ENCODE measurements around the gene DPP6. TPM values are rescaled to one million over a fixed set of nuclear protein-coding genes. Genes with fewer than 3 reads are reported as not detected.

Gene DPP6
- total and polyA plus RNA-seq, 9 of the 15 experiments (the other 6 are each of a cell fraction or from before 2014, with no cell fraction given), result not detected

- TF ChIP-seq CEBPZ (IDR thresholded peaks at IDR 0.05; ENCODE audit: borderline replicate concordance, low read depth, low read length) (no peak), KDM2B (CRISPR knock-in tag; IDR thresholded peaks at IDR 0.05) (no peak), RBM17 (IDR thresholded peaks at IDR 0.05; ENCODE audit: borderline replicate concordance, low read depth, low read length) (no peak)
These were observed 375.3 kb downstream of the DPP6 start (continued) for GRCh38 chr7:154427533-154427932.

- H3K4me1 ChIP-seq (replicated peaks in 1 of 2; ENCODE audit: control insufficient read depth in 2 of 2, insufficient read depth in 2 of 2, low read length in 2 of 2), result no peaks in the 10 kb centered on the region
- ChIA-PET POLR2A (interaction anchor here (0.6 to 0.8 kb wide), 3 partner anchors 26 to 339 kb away, joined by 3 to 4 read pairs (median 3); no protein-coding TSS in a partner anchor), CTCF (ENCODE audit: low intra/inter-chr PET ratio) (no interaction called here)
- H3K9ac ChIP-seq (ENCODE audit: insufficient read depth in 1 of 2, low read depth in 2 of 2, low read length in 2 of 2), result no peak overlapping the region
- H3K27ac ChIP-seq (ENCODE audit: extremely low read depth, low read depth, low read length), result no peak overlapping the region
- H3K4me3 ChIP-seq, result no peak overlapping the region
- under 1% methylated on average over 20 of the region's 20 CpGs for WGBS (ENCODE audit: insufficient coverage, low coverage, missing lambda C conversion rate)
- FAIRE-seq (no peak), ATAC-seq (no peak; the same call in 2 of the 3 replicates), DNase-seq (ENCODE audit: extremely low read depth in 1 of 4, low spot score in 3 of 4) (no peak)
- H3K27me3 ChIP-seq (ENCODE audit: control insufficient read depth in 2 of 2, insufficient read depth in 2 of 2, low read length in 2 of 2), result peaks cover 0 to 24% of the 10 kb centered on the region in 2 experiments; a peak in 3 of 5 replicates
- TF ChIP-seq SRSF1 (IDR thresholded peaks at IDR 0.05; ENCODE audit: low read depth, low read length) (no peak), HES1 (IDR thresholded peaks at IDR 0.05; ENCODE audit: low read depth) (no peak)
- BruUV-seq (replicated peaks), result no TSS peak
- no peaks in the 10 kb centered on the region for H3K9me3 ChIP-seq (replicated peaks; ENCODE audit: control insufficient read depth, insufficient read depth, low read depth, low read length)
- no peak overlapping the region for H3K4me2 ChIP-seq (ENCODE audit: insufficient read depth, low read length)
- in situ Hi-C loops (cut with MboI), result no loop called here
- no peak overlapping the region for H2AFZ ChIP-seq (ENCODE audit: low read depth, low read length)
- H3K79me2 ChIP-seq (ENCODE audit: control insufficient read depth, insufficient read depth, low read length), result no peaks in the 10 kb centered on the region
- H3K9me1 ChIP-seq (ENCODE audit: control insufficient read depth, insufficient read depth, low read length), result no peaks in the 10 kb centered on the region
- intact Hi-C loops (cut with micrococcal nuclease), result no loop called here
- peaks cover 8% of the 10 kb centered on the region; the same call in 1 of the 2 replicates for H4K20me1 ChIP-seq (replicated peaks; ENCODE audit: control insufficient read depth, insufficient read depth, low read length)
- H3K36me3 ChIP-seq (ENCODE audit: control insufficient read depth, insufficient read depth, low read length), result no peaks in the 10 kb centered on the region
These were observed 377.6 kb downstream of the DPP6 start for GRCh38 chr7:154429666-154430404.
